A673 (cell line): ENCODE measurements around the gene NAMPT.

Experiments used
- CTCF ChIP-seq: fragments of 300-800, 200-600 bp; sonication (generic); conservative IDR thresholded peaks from 2 replicates; pipeline ENCODE4 v1.5.1; 2017; ENCODE audit warnings: low read depth, mild to moderate bottlenecking, antibody characterized with exemption, low read length, moderate library complexity, mixed read lengths
- EZH2 ChIP-seq: fragments of 200-600 bp; sonication (generic); IDR thresholded peaks from 2 replicates; pipeline ENCODE4 v1.6.1; 2017; ENCODE audit warnings: borderline replicate concordance, low read depth, mild to moderate bottlenecking, mixed read lengths, antibody characterized with exemption, low read length; ENCODE audit not compliant: poor library complexity, severe bottlenecking

- TF ChIP-seq CTCF (no peak), EZH2 (no peak)
These were observed 42.1 kb upstream of the NAMPT start for GRCh38 chr7:106326594-106327537.
